ENCODE data around the gene C1orf159.

GRCh38 chr1:1137256-1138045 lies 21.6 kb upstream of the C1orf159 start:
- TF ChIP-seq CTCF (IDR thresholded peaks at IDR 0.05; ENCODE audit: insufficient read depth, low read length) (no peak), REST (IDR thresholded peaks at IDR 0.05; ENCODE audit: insufficient replicate concordance, low read depth) (no peak), POLR2AphosphoS5 (IDR thresholded peaks at IDR 0.05; ENCODE audit: low read depth) (no peak), GABPA (IDR thresholded peaks at IDR 0.05; ENCODE audit: low read depth) (no peak)
